ENCODE data around the gene CBFA2T3. TPM values are rescaled to one million over a fixed set of nuclear protein-coding genes. Genes with fewer than 3 reads are reported as not detected.

The CBFA2T3 gene
- total RNA-seq, 4 donors from 2014 or later: 0.95 to 7.3 (median 3.3) TPM

DNA sequence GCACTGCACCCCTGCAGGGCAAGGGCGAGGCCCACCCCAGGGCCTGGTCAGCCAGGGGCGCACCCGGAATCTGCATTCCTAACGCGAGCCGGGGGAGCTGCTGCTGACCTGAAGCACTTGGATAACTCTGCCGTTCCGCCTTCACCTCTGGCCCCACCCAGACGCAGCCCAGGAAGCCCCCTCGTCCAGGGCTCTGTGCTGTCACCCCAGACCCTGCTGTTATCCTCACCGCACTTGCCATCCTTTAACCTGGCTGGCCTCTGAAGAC lies 97.3 kb downstream of the CBFA2T3 start:
- no peak for DNase-seq
- Histone ChIP-seq H3K9me3 (no peaks in the 10 kb centered on the region), H3K4me3 (no peak overlapping the region), H3K27me3 (no peaks in the 10 kb centered on the region), H3K36me3 (peaks cover 0 to 40% of the 10 kb centered on the region in 2 donors), H3K27ac (no peak overlapping the region), H3K4me1 (peaks cover 20 to 28% of the 10 kb centered on the region in 2 donors)
- ATAC-seq: no peak
- intact Hi-C loops (cut with DNase I; ENCODE audit: low total_unique reads): no loop called here
- TF ChIP-seq, protein P1, sequence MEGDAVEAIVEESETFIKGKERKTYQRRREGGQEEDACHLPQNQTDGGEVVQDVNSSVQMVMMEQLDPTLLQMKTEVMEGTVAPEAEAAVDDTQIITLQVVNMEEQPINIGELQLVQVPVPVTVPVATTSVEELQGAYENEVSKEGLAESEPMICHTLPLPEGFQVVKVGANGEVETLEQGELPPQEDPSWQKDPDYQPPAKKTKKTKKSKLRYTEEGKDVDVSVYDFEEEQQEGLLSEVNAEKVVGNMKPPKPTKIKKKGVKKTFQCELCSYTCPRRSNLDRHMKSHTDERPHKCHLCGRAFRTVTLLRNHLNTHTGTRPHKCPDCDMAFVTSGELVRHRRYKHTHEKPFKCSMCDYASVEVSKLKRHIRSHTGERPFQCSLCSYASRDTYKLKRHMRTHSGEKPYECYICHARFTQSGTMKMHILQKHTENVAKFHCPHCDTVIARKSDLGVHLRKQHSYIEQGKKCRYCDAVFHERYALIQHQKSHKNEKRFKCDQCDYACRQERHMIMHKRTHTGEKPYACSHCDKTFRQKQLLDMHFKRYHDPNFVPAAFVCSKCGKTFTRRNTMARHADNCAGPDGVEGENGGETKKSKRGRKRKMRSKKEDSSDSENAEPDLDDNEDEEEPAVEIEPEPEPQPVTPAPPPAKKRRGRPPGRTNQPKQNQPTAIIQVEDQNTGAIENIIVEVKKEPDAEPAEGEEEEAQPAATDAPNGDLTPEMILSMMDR (IDR thresholded peaks at IDR 0.05 in 4 of 5, conservative IDR thresholded peaks at IDR 0.05 in 1 of 5): no peak
- TF ChIP-seq POLR2A (IDR thresholded peaks at IDR 0.05): no peak
- in situ Hi-C loops (cut with MboI; ENCODE audit: low sequenced_read_pairs in 4 of 4): no loop called here

GRCh38 chr16:88878967-88879787 lies 97.8 kb downstream of the CBFA2T3 start:
- Histone ChIP-seq H3K4me3 (no peak overlapping the region), H3K27me3 (no peaks in the 10 kb centered on the region), H3K27ac (no peak overlapping the region), H3K9me3 (no peaks in the 10 kb centered on the region), H3K4me1 (peaks cover 15 to 22% of the 10 kb centered on the region in 2 donors), H3K36me3 (peaks cover 0 to 34% of the 10 kb centered on the region in 2 donors)
- in situ Hi-C loops (cut with MboI; ENCODE audit: low sequenced_read_pairs in 4 of 4): no loop called here
- intact Hi-C loops (cut with DNase I; ENCODE audit: low total_unique reads): no loop called here
- ATAC-seq (no peak), DNase-seq (no peak)
- TF ChIP-seq, protein P1 (IDR thresholded peaks at IDR 0.05 in 4 of 5, conservative IDR thresholded peaks at IDR 0.05 in 1 of 5): no peak
- no peak for TF ChIP-seq POLR2A (IDR thresholded peaks at IDR 0.05)

DNA sequence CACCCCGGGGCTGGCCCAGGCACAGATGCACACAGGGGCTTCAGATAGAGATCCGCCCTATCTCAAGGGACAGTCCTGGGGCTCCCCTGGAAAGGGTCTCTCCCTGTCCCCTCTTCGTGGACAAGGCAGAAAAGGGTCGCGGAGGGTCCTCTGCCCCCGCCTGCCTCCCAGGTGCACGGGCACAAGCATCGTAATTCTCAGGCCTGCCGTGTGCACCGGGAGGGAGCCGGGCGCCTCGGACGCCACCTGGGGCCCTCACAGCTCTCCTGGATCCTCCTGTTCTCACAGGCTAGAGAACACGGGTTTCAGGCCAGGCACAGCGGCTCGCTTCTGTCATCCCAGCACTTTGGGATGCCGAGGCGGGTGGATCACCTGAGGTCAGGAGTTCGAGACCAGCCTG lies 98.7 kb downstream of the CBFA2T3 start:
- Histone ChIP-seq H3K9me3 (no peaks in the 10 kb centered on the region), H3K36me3 (peaks cover 0 to 33% of the 10 kb centered on the region in 2 donors), H3K27me3 (no peaks in the 10 kb centered on the region), H3K4me3 (no peak overlapping the region), H3K27ac (no peak overlapping the region), H3K4me1 (peaks cover 8 to 14% of the 10 kb centered on the region in 2 donors)
- no peak for ATAC-seq
- intact Hi-C loops (cut with DNase I; ENCODE audit: low total_unique reads) (no loop called here), in situ Hi-C loops (cut with MboI; ENCODE audit: low sequenced_read_pairs in 4 of 4) (no loop called here)
- no peak for DNase-seq
- TF ChIP-seq, protein P1 (IDR thresholded peaks at IDR 0.05 in 4 of 5, conservative IDR thresholded peaks at IDR 0.05 in 1 of 5): no peak
- TF ChIP-seq POLR2A (IDR thresholded peaks at IDR 0.05): no peak

- ATAC-seq (no peak), DNase-seq (no peak)
- Histone ChIP-seq H3K9me3 (no peaks in the 10 kb centered on the region), H3K36me3 (peaks cover 0 to 33% of the 10 kb centered on the region in 2 donors), H3K27me3 (no peaks in the 10 kb centered on the region), H3K27ac (no peak overlapping the region), H3K4me3 (no peak overlapping the region), H3K4me1 (peaks cover 2 to 8% of the 10 kb centered on the region in 2 donors)
- in situ Hi-C loops (cut with MboI; ENCODE audit: low sequenced_read_pairs in 4 of 4): no loop called here
- no peak for TF ChIP-seq POLR2A (IDR thresholded peaks at IDR 0.05)
- TF ChIP-seq, protein P1 (IDR thresholded peaks at IDR 0.05 in 4 of 5, conservative IDR thresholded peaks at IDR 0.05 in 1 of 5): no peak
- intact Hi-C loops (cut with DNase I; ENCODE audit: low total_unique reads): no loop called here
These were observed 99.3 kb downstream of the CBFA2T3 start for GRCh38 chr16:88877564-88878289.
